HG02642 (cell line): Measurements from ENCODE around the gene DUS2.
"Not testable (repeated sequence)": the region's sequence is repeated elsewhere in the genome, so short reads cannot be mapped to it uniquely, and the experiment has no call there.

Experiments
- ATAC-seq: cut with Tn5 transposase; IDR thresholded peaks from one replicate; pipeline ENCODE4 v1.9.1; 2021; ENCODE audit warnings: mild to moderate bottlenecking; ENCODE audit not compliant: unreplicated experiment, poor library complexity

Gene DUS2

DNA sequence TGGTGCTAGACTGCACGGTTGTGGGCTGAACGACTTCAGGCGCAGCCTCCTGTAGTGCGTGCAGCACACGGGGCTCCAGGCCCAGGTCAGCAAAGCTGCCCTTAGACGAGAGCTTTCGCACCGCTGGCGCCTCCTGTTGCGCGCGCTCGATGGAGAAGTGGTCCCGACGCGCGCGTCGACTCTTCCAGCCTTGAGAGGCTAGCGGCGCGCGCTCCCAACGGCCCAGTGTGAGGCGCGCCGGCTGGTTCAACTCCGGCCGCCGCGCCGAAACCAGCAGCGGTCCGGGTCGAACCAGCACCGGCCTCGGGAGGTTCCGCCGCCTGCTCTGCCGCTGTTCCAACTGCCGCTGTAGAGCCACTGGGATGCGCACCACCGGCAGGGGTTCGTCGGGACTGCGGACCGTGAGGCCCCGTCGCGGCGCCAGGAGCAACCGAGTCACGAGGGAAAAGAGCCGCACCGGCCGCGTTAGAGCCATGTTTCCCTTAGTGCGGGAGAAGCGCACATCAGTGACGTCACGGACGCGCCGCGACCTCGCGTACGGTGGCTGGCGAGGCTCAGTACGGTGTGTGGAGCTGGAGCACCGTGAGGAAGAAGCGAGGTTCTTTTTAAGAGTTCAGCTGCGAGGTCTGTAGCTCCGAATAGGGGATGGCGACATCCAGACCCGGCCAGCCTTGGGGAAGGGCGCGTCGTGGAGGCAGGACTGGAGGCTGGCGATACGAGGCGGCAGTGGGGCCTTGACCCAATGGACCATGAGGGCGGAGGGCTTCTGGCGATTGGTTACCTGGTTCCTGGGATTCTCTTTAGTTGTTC is at the start of gene DUS2, which contains the start of gene DDX28:
Gene DUS2, plus strand, starts transcription at position 557 of the 810 bp plus-strand sequence. CDS start 14,740 bp downstream, outside the sequence.
Gene DDX28, minus strand, starts transcription at position 505 of the 810 bp plus-strand sequence. Its CDS starts 30 bp downstream, at position 475.
- peak; percentile 87 for ATAC-seq

GRCh38 chr16:67975321-67976105 is 47.6 kb upstream of the DUS2 start:
- ATAC-seq, result no peak

- ATAC-seq, result no peak
Observed at GRCh38 chr16:67976205-67976604, 46.9 kb upstream of the DUS2 start.

GRCh38 chr16:67977005-67977404 is 46.1 kb upstream of the DUS2 start:
- ATAC-seq, result no peak

DNA sequence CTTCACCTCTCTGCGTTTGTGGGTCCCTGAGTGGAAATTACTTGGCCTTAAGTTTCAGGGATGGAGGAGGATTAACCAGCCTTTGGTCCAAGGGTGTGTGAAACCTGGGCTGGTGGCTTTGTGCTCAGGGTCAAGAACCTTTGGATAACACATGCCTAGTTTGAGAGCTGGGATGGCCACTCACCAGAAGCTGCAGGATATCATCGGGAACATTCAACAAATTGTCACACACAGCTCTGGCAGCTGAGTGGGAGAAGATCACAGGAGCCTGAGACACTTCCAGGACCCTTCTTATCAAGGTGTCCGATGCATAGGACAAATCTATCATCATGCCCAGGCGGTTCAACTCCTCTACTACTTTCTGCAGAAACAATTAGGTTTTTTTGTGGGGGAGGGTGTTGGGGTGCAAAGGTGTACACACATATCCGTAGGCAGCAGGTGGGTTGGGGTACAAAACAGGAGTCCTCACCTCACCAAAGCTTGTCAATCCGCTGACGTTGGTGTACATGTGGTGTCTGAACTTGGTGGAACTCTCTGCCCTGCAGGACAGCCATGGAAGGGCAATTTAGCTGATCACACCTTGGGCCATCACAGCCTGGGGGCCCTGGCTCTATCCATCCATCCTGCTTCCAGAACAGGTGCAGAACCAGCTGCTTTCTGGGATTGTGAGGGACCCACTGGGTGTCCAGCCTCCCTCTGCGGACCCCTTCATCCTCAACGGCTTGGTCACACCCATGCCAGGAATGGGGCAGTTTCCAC is 45.4 kb upstream of the DUS2 start:
- ATAC-seq, result no peak

GRCh38 chr16:67979955-67980678 is 43.0 kb upstream of the DUS2 start, which contains the start of gene DPEP3:
TSS of gene DPEP3 (minus strand) at chr16:67980499. CDS start at chr16:67980380, 119 bp downstream.
- ATAC-seq, result no peak

- no peak for ATAC-seq
Observed at GRCh38 chr16:67982011-67982696, 40.9 kb upstream of the DUS2 start.

GRCh38 chr16:67986949-67987348 is 36.1 kb upstream of the DUS2 start:
- ATAC-seq, result no peak

GRCh38 chr16:67987460-67988160 is 35.5 kb upstream of the DUS2 start:
- ATAC-seq, result no peak

- ATAC-seq, result no peak
Observed at GRCh38 chr16:67988675-67989074, 34.4 kb upstream of the DUS2 start.

GRCh38 chr16:67989322-67990017 is 33.6 kb upstream of the DUS2 start:
- ATAC-seq, result no peak

DNA sequence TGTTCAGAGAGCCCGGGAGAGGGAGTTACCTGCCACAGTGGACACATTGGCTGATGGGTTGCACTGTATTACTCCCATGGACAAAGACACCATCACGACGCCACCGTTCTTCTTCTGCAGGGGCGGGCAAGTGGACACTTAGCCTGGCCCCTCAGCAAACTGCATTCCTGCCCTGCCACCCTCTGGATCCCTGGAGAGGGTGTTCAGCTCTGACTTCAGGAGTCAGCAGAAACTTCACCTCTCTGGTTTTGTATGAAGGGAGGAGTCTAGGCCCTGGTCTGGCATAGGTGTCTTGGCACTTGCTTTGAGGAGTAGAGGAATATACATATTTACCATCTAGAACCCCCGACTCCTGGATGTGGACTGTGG is 33.1 kb upstream of the DUS2 start:
- no peak for ATAC-seq

DNA sequence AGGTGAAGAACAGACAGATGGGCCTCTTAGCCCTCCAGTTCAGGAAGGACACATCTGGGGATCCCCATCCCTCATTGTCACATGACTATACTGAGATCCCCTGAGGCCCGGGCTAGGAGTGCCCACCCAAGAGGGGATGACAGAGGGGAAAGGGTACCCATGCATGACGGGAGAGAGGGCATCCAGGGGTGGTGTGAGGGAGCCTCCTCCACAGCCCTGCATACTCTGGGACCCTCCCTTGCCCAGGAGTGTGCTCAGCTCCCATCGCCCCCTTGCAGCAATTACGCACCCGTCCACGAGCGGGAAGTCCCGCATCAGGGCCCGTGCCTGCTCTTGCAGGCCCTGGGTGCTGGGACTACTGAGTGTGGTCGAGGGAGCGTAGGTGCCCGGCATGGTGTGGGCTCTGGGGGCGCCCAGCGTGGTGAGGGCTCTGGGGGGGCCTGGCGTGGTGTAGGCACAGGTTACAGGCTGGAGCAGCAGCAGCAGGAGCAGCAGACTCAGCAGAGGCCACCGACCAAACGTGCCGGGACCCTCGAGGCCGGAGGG is 30.4 kb upstream of the DUS2 start:
- ATAC-seq, result no peak

DNA sequence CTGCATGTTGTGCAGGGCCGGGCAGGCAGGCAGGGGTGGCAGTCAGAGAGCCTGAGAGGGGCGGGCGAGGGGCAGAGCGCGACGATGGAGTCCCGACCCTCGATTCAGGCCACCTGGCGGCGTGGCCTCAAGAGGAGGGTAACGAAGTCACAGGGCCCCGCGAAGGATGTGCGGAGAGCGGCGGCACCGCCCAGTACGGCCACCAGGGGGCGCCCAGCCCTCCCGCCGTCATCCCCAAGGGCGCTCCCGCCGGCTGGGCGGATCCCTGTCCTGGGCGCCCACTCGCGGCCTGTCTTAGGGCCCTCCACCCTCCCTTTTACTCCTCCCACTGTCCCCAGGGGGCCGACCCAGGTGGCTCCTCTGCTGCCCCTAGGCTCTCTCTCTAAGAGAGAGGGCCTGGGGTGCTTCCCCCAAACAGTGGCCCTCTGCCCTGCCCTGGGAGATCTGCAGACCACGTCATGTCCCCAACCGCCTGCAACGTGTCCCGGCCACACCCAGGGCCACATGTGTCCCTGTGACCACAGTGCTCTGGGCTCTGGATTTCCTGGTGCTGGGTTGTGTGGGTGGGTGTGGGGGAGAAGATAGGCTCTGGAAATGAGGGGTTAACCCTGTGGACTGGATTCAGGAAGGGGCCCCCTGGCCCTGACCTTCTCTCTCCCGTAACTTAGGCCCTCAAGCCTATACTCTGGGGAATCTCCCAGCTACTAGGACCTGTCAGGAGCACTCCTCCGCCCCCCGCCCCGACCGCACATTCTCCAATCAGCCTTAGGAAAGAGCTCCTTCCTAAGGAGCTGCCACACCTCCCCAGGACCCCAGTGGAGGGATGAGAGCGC is 29.7 kb upstream of the DUS2 start:
- peak; percentile 78 for ATAC-seq

DNA sequence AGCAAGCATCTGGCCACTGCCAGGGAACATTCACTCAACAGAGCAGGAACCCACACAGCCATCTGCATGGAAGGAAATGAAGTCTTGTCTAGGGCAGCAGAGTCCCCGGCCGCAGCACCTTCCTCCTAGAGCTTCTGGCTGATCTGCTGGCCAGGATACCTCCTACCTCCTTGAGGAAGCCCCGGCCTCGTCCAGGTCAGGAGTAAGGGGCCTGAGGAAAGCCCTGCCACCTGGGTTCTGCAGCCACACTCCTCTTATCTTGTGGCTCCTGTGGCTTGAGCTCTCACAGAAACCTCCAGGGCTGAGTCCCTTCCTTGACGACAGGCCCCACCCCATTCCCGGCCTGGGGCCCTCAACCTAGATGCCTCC is 29.1 kb upstream of the DUS2 start:
- not testable (repeated sequence) for ATAC-seq

DNA sequence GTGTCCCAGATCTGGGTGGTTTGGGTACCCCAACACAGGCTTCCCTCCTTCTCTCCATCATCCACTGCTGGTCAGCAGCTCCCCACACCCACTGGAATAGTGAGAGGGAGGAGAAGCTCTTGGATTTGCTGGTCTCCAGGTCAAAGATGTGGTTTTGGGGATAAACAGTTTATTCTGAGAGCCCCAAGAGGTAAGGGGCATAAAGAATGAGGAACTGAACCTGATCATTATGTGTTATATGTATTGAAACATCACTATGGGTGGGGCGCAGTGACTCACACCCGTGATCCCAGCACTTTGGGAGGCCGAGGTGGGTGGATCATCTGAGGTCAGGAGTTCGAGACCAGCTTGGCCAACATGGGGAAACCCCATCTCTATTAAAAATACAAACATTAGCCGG is 27.7 kb upstream of the DUS2 start:
- no peak for ATAC-seq

DNA sequence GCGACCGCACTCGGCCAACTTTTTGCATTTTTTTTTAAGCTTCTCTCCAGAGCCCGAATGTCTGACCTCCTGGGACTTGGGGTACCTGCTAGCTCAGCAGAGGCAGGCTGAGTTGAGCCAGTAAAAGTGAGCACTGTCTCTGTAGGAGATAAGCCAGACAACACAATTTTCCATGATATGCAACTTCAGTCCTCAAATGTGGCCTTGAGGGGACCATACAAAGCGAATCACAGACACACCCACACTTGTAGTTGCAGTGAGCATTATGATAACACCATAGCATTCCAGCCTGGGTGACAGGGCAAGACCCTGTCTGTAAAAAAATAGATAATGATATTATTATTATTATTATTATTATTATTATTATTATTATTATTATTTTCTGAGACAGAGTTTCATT is 26.4 kb upstream of the DUS2 start:
- ATAC-seq, result no peak
